Activated CD4-positive, alpha-beta T cell treated with anti-CD3 and anti-CD28 coated beads, Interleukin-2, amount 10 ng/mL, durations not matched to agents 24 days and 14 days (primary cell): ENCODE measurements around the gene ARHGAP6. TPM values are rescaled to one million over a fixed set of nuclear protein-coding genes. Genes with fewer than 3 reads are reported as not detected.

ENCODE experiments used
- DNase-seq: peaks from one replicate; pipeline ENCODE4 v3.0.0; 2022
- H3K27ac Mint-ChIP-seq: one replicate; pipeline ENCODE4 v1.8.0; 2022; ENCODE audit warnings: mild to moderate bottlenecking, mixed read lengths
- H3K27me3 Mint-ChIP-seq: one replicate; pipeline ENCODE4 v1.8.0; 2022; ENCODE audit warnings: mixed read lengths
- H3K36me3 Mint-ChIP-seq: one replicate; pipeline ENCODE4 v1.8.0; 2022; ENCODE audit warnings: low read depth, mild to moderate bottlenecking, mixed read lengths
- H3K4me1 Mint-ChIP-seq: one replicate; pipeline ENCODE4 v1.8.0; 2021; ENCODE audit warnings: mixed read lengths
- H3K4me3 Mint-ChIP-seq: one replicate; pipeline ENCODE4 v1.8.0; 2022; ENCODE audit warnings: mild to moderate bottlenecking, moderate library complexity, mixed read lengths
- H3K9me3 Mint-ChIP-seq: one replicate; pipeline ENCODE4 v1.8.0; 2021; ENCODE audit warnings: mixed read lengths
- intact Hi-C: fragments of 100-400 bp; cut with micrococcal nuclease; formaldehyde crosslinking; loops from one replicate; pipeline ENCODE4 v1.15.1; 2023
- total RNA-seq: library from RNA; stranded (reverse); gene quantifications from 2 replicates; pipeline ENCODE4 v1.2.3, GENCODE V29; 2022

Gene ARHGAP6
- total RNA-seq, 1 donor from 2014 or later, result not detected

- H3K4me3 Mint-ChIP-seq, result no peak overlapping the region
- H3K27ac Mint-ChIP-seq, result no peak overlapping the region
- H3K9me3 Mint-ChIP-seq, result no peaks in the 10 kb centered on the region
- no peaks in the 10 kb centered on the region for H3K4me1 Mint-ChIP-seq
- no peak for DNase-seq
- H3K27me3 Mint-ChIP-seq, result no peaks in the 10 kb centered on the region
- intact Hi-C loops, result no loop called here
- no peaks in the 10 kb centered on the region for H3K36me3 Mint-ChIP-seq
Observed at GRCh38 chrX:11403631-11404030, 262.1 kb downstream of the ARHGAP6 start.

DNA sequence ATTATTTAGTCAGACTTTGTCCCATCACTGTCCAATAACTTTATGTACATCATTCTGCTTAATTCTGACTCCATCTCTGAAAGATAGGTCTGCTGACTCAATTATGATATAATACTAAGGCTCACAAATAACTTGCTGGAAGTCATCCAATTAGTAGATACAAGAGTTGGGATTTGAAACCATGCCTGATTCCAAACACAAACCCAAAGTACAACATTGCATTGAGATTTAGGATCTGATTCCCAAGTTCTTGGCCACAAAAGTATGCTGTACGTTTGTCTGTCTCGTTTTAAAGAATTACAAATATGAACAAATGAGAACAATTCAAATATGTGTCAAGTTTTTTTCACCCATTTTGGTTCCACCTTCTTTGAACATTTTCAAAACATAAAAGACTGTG lies 263.8 kb downstream of the ARHGAP6 start:
- Mint-ChIP-seq H3K27me3 (no peaks in the 10 kb centered on the region), H3K4me1 (no peaks in the 10 kb centered on the region), H3K27ac (no peak overlapping the region), H3K9me3 (no peaks in the 10 kb centered on the region), H3K36me3 (no peaks in the 10 kb centered on the region), H3K4me3 (no peak overlapping the region)
- intact Hi-C loops, result no loop called here
- DNase-seq, result no peak

DNA sequence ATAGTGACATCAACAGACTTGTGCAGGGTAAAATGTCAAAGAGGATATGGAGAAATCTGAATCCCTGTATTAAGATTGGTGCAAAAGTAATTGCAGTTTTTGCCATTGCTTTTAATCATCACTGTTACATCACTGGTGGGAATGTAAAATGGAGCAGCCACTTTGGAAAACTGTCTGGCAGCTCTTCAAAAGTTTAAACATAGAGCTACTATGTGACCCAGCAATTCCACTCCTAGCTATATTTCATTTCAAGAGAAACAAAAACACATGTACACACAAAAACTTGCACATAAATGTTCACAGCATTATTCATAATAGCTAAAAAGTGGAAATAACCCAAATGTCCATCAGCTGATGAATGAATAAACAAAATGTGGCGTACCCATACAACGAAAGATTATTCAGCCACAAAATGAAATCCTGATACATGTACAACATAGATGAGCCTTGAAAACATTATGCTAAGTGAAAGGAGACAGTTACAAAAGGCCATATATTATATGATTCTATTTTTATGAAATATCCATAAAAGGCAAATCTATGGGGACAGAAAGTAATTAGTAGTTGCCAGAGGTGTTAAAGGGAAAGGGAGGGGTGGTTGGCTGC lies 266.1 kb downstream of the ARHGAP6 start:
- H3K4me1 Mint-ChIP-seq, result no peaks in the 10 kb centered on the region
- H3K36me3 Mint-ChIP-seq, result no peaks in the 10 kb centered on the region
- intact Hi-C loops, result no loop called here
- H3K9me3 Mint-ChIP-seq, result no peaks in the 10 kb centered on the region
- no peak overlapping the region for H3K27ac Mint-ChIP-seq
- no peak overlapping the region for H3K4me3 Mint-ChIP-seq
- H3K27me3 Mint-ChIP-seq, result no peaks in the 10 kb centered on the region
- DNase-seq, result no peak

DNA sequence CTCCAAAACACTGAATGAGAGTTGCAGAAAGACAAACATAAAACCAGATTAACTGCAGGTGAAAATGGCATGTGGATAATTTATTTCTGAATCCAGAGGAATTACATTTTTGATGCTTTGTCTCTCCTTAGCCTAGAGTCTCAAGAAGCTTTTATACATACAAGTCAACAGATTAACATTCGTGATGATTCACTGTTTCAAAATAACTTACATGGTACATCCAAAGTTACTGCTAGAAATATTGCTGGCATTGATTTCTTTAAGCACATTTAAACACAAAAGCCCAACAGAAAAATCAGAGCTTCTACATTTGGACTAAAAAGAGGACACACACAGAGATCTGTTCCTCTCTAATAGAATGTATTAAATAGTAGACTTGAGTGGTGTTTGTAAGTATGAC lies 266.9 kb downstream of the ARHGAP6 start:
- no peaks in the 10 kb centered on the region for H3K4me1 Mint-ChIP-seq
- H3K4me3 Mint-ChIP-seq, result no peak overlapping the region
- no peaks in the 10 kb centered on the region for H3K27me3 Mint-ChIP-seq
- no peaks in the 10 kb centered on the region for H3K36me3 Mint-ChIP-seq
- intact Hi-C loops, result no loop called here
- no peak for DNase-seq
- no peaks in the 10 kb centered on the region for H3K9me3 Mint-ChIP-seq
- no peak overlapping the region for H3K27ac Mint-ChIP-seq

- Mint-ChIP-seq H3K9me3 (no peaks in the 10 kb centered on the region), H3K36me3 (no peaks in the 10 kb centered on the region), H3K4me3 (no peak overlapping the region), H3K27me3 (no peaks in the 10 kb centered on the region), H3K4me1 (no peaks in the 10 kb centered on the region), H3K27ac (no peak overlapping the region)
- intact Hi-C loops, result no loop called here
- DNase-seq, result no peak
Observed at GRCh38 chrX:11398139-11398538, 267.6 kb downstream of the ARHGAP6 start.

DNA sequence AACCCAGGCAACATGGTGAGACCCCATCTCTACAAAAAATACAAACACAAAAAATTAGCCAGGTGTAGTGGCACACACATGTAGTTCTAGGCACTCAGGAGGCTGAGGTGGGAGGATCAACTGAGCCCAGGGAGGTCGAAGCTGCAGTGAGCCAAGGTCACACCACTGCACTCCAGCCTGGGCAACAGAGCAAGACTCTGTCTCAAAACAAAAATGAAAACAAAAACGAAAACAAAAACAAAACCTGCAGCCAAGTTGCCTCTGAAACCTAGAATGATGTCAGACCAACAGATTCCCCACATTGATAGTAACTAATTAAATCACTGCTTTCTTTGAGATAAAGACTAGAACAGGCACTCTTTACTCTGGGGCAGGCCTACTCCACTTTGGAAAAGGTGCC lies 268.0 kb downstream of the ARHGAP6 start:
- H3K4me3 Mint-ChIP-seq, result no peak overlapping the region
- H3K36me3 Mint-ChIP-seq, result no peaks in the 10 kb centered on the region
- H3K4me1 Mint-ChIP-seq, result no peaks in the 10 kb centered on the region
- intact Hi-C loops, result no loop called here
- no peak overlapping the region for H3K27ac Mint-ChIP-seq
- no peaks in the 10 kb centered on the region for H3K9me3 Mint-ChIP-seq
- no peaks in the 10 kb centered on the region for H3K27me3 Mint-ChIP-seq
- DNase-seq, result no peak

GRCh38 chrX:11395859-11396258 lies 269.9 kb downstream of the ARHGAP6 start:
- no peaks in the 10 kb centered on the region for H3K9me3 Mint-ChIP-seq
- H3K4me1 Mint-ChIP-seq, result no peaks in the 10 kb centered on the region
- no peak for DNase-seq
- H3K4me3 Mint-ChIP-seq, result no peak overlapping the region
- no peak overlapping the region for H3K27ac Mint-ChIP-seq
- H3K27me3 Mint-ChIP-seq, result no peaks in the 10 kb centered on the region
- intact Hi-C loops, result no loop called here
- H3K36me3 Mint-ChIP-seq, result no peaks in the 10 kb centered on the region

- no peak for DNase-seq
- Mint-ChIP-seq H3K4me1 (no peaks in the 10 kb centered on the region), H3K27ac (no peak overlapping the region), H3K36me3 (no peaks in the 10 kb centered on the region), H3K4me3 (no peak overlapping the region), H3K9me3 (no peaks in the 10 kb centered on the region), H3K27me3 (no peaks in the 10 kb centered on the region)
- intact Hi-C loops, result no loop called here
Observed at GRCh38 chrX:11393949-11394654, 271.6 kb downstream of the ARHGAP6 start.

GRCh38 chrX:11386812-11387211 lies 278.9 kb downstream of the ARHGAP6 start:
- no peaks in the 10 kb centered on the region for H3K36me3 Mint-ChIP-seq
- intact Hi-C loops, result no loop called here
- H3K4me3 Mint-ChIP-seq, result no peak overlapping the region
- DNase-seq, result no peak
- H3K9me3 Mint-ChIP-seq, result no peaks in the 10 kb centered on the region
- no peaks in the 10 kb centered on the region for H3K4me1 Mint-ChIP-seq
- no peaks in the 10 kb centered on the region for H3K27me3 Mint-ChIP-seq
- H3K27ac Mint-ChIP-seq, result no peak overlapping the region

DNA sequence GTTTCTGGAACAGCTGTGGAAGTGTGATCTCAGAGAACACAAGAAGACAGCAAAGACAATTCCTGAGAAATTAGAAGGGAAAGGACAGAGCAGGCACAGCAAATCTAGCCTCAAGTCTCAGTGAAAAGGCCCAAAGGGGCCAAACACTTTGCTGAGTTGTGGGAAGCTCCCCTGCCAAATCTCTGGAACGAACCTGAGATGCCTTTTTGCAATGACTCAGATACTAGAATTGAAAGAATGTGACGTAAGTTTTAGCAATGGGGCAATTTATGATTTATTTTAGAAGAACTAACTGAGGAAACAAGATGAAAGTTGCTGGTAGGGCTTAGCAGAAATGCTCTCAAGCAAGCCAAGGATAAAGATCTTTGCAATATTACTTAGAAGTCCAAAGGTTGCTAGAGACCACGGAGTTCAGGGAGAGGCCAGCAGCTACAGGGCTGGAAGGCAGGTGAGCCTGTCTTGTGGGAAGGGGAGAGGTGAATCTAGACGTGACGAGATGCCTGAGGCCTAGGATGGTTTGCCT lies 279.7 kb downstream of the ARHGAP6 start:
- H3K4me1 Mint-ChIP-seq, result no peaks in the 10 kb centered on the region
- intact Hi-C loops, result no loop called here
- no peak overlapping the region for H3K27ac Mint-ChIP-seq
- H3K27me3 Mint-ChIP-seq, result no peaks in the 10 kb centered on the region
- H3K4me3 Mint-ChIP-seq, result no peak overlapping the region
- no peaks in the 10 kb centered on the region for H3K9me3 Mint-ChIP-seq
- DNase-seq, result no peak
- no peaks in the 10 kb centered on the region for H3K36me3 Mint-ChIP-seq

- DNase-seq, result no peak
- H3K9me3 Mint-ChIP-seq, result no peaks in the 10 kb centered on the region
- no peaks in the 10 kb centered on the region for H3K4me1 Mint-ChIP-seq
- no peaks in the 10 kb centered on the region for H3K36me3 Mint-ChIP-seq
- intact Hi-C loops, result no loop called here
- H3K4me3 Mint-ChIP-seq, result no peak overlapping the region
- no peak overlapping the region for H3K27ac Mint-ChIP-seq
- H3K27me3 Mint-ChIP-seq, result no peaks in the 10 kb centered on the region
Observed at GRCh38 chrX:11382930-11383329, 282.8 kb downstream of the ARHGAP6 start.

GRCh38 chrX:11381464-11381863 lies 284.3 kb downstream of the ARHGAP6 start:
- Mint-ChIP-seq H3K36me3 (no peaks in the 10 kb centered on the region), H3K27ac (no peak overlapping the region), H3K27me3 (no peaks in the 10 kb centered on the region), H3K4me3 (no peak overlapping the region), H3K9me3 (no peaks in the 10 kb centered on the region), H3K4me1 (no peaks in the 10 kb centered on the region)
- intact Hi-C loops, result no loop called here
- peak; percentile 51 for DNase-seq

DNA sequence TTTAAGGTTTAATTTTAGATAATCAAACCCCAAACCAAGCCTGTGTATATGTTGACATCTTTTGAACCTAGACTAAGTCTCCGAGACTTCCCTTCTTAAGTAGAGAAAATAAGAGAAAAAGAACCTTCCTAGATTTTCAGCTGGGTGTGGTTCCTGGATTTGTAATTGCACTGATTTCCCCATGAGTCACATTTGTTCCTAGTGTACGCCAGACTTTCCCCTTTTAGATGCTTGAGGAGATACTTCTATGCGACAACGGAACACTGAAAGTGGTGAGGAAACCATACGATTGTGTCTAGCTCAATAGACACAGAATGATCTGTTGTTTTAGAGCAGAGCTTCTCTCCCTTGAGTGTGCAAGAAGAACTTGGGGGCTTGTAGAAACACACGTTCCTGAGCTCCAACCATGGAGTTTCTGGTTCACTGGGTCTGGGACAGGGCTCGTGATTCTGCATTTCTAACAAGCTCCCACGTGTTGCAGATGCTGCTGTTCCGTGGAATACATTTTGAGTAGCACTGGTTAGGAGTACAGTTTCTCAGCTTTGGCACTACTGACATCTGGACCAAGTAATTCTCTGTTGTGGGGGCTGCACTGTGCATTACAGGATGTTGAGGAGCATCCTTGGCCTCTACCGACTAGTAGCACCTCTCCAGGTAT lies 285.4 kb downstream of the ARHGAP6 start:
- H3K36me3 Mint-ChIP-seq, result no peaks in the 10 kb centered on the region
- no peaks in the 10 kb centered on the region for H3K9me3 Mint-ChIP-seq
- H3K4me1 Mint-ChIP-seq, result no peaks in the 10 kb centered on the region
- no peak overlapping the region for H3K27ac Mint-ChIP-seq
- H3K27me3 Mint-ChIP-seq, result no peaks in the 10 kb centered on the region
- intact Hi-C loops, result no loop called here
- H3K4me3 Mint-ChIP-seq, result no peak overlapping the region
- no peak for DNase-seq

DNA sequence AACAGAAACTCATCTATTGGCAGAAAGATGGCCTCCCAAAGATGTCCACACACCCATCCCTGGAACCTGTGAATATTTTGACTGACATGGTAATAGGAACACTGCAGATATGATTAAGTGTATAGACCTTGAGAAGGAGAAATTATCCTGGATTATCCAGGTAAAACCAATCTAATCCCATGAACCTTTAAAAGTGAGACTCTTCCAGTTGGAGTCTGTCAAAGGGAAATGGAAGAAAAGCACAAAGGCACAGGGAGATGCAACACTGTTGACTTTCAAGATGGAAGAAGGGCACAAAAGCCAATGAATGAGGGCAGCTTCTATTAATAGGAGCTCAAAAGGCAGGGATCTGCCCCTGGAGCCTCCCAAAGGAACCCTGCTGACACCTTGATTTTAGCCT lies 289.6 kb downstream of the ARHGAP6 start:
- H3K4me3 Mint-ChIP-seq, result no peak overlapping the region
- no peak overlapping the region for H3K27ac Mint-ChIP-seq
- H3K4me1 Mint-ChIP-seq, result no peaks in the 10 kb centered on the region
- H3K27me3 Mint-ChIP-seq, result peaks cover 2% of the 10 kb centered on the region
- intact Hi-C loops, result no loop called here
- no peak for DNase-seq
- H3K36me3 Mint-ChIP-seq, result no peaks in the 10 kb centered on the region
- no peaks in the 10 kb centered on the region for H3K9me3 Mint-ChIP-seq
